Daoy (cell line): Measurements from ENCODE around the gene RNGTT. TPM values are rescaled to one million over a fixed set of nuclear protein-coding genes. Genes with fewer than 3 reads are reported as not detected.

Source experiments
- DNase-seq: peaks from one replicate; pipeline ENCODE4 v3.0.0-alpha.2; 2015; ENCODE audit warnings: low read depth
- total RNA-seq: library from RNA; depleted of rRNA; stranded (reverse); fragments of >200 nt; shearing (Covaris generic); gene quantifications from 2 replicates; pipeline ENCODE4 v1.2.3, GENCODE V29; 2014

Gene RNGTT
- total RNA-seq, 1 experiment from 2014 or later, result 30.8 TPM

DNA sequence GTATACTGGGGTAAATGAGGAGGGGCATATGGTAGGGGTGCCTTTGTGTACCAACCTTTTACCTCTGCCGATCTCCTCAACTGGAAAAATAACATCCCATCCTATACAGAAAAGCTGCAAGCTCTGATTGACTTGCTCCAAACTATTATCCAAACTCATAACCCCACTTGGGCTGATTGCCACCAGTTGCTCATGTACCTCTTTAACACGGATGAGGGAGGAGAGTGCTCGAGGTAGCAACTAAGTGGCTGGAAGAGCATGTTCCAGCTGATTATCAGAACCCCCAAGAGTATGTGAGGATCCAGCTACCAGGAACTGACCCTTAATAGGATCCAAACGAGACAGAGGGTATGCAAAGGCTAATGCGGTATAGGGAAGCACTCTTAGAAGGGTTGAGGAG is 299.6 kb downstream of the RNGTT start:
- DNase-seq, result no peak

DNA sequence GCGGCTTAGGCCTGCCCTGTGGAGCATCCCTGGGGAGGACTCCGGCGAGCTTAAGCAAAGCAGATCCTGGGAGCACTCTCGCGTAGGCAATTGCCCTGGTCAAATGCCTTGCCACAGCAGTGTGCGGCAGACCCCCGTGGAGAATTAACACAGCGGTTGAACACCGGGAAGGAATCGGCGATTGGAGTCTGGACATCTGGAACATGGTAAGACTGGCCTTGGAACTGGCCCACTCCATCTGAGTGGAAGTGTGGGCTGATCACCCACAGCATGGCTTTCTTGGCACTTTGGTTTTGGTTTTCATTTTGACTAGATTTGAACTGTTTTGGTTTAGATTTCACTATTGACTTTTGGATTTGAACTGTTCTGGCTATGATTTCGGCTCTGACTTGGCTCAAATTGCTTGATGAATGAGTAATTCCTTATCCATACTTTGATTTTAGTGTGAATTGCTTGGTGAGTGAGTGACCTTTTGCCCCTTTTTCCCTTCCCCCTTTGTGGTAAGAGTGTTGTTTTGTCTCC is 300.7 kb downstream of the RNGTT start:
- DNase-seq, result no peak

DNA sequence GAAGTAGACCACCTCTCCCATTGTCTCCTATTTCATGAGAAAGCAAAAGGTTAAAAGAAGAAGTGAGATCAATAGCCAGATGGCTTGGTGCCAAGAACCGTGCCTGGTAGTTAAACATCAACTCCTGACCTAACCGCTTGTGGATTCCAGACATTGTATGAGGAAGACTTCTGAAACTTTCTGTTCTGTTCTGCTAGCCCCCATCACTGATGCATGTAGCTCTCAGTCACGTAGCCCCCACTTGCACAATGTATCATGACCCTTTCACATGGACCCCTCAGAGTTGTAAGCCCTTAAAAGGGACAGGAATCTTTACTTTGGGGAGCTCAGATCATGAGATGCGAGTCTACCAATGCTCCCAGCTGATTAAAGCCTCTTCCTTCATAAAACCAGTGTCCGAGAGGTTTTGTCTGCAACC is 301.2 kb downstream of the RNGTT start:
- DNase-seq, result no peak

DNA sequence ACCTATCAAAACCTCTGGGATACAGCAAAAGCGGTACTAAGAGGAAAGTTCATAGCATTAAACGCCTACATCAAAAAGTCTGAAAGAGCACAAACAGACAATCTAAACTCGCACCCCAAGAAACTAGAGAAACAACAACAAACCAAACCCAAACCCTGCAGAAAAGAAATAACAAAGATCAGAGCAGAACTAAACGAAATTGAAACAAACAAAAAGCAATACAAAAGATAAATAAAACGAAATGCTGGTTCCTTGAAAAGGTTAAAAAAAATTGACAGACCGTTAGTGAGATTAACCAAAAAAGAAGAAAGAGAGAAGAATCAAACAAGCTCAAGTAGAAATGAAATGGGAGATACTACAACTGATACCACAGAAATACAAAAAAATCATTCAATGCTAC is 302.3 kb downstream of the RNGTT start:
- DNase-seq, result no peak

DNA sequence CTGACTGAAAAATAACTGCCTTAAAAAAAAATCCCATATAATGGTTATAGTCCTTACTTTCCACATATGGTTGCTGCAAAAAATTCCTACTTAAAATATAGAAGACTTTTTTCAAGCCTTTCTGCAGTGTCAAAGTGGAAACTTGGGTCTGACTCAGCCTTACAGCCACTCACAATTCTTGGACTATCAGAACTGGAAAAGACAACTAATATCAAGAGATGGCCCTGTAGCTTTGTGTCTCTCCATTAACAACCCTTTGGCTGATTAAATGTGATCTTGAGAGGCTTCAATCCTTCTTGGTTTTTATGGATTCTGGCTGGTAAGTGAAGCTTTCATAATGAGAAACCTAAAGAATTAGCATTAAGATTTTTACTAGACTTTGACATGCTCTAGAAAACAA is 307.8 kb downstream of the RNGTT start:
- DNase-seq, result no peak

DNA sequence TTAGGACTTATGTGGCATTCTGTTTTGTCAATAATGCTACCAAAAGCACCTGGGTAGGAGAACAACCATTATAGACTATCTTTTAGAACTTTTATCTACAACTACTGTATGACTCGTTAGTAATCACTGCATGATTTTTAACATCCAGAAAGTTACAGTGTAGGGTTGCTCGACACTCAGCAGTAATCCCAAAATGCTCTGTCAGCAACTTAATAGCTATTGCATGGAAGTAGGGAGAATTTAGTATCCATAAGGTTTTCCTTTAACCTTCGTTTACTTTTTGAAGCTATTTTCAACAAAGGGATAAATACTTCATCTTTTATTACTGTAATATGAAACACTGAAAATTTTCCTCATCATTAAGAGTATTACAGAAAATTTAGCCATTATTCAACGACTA is 309.5 kb downstream of the RNGTT start:
- DNase-seq, result no peak

DNA sequence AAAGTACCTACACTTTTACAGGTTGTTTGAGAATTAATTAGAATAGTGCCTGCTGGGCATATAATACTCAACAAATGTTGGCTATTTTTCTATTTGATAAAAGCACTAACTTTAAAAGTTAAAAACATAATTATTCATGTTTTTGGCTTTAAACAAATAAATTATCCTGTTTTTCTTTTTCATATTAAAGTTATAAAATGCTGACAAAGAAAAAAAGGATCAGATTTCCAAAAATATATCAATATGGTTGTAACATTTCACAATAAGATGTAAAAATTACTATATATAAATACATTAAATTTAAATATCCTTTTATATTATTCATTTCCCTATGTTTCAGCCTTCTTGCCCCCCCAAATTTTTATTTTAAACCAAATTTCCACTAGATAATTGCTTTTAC is 312.0 kb downstream of the RNGTT start:
- no peak for DNase-seq

DNA sequence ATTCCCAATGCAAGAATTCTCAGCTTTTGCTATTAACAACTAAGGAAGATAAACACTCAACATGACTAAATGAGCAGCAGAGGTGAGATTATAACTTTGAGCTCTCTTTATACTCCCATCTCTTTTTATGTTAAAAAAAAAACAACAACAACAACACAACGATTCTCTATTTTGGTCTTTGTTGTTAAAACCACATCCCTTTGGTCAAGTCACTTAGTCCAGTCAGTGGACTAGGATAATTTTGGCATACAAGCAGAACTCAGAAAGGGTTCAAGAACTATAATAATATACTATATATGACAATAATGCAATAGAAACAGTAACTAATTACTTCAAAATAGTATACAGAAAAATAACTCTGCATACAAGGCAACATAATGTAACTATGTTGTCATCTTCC is 312.4 kb downstream of the RNGTT start:
- DNase-seq, result no peak

DNA sequence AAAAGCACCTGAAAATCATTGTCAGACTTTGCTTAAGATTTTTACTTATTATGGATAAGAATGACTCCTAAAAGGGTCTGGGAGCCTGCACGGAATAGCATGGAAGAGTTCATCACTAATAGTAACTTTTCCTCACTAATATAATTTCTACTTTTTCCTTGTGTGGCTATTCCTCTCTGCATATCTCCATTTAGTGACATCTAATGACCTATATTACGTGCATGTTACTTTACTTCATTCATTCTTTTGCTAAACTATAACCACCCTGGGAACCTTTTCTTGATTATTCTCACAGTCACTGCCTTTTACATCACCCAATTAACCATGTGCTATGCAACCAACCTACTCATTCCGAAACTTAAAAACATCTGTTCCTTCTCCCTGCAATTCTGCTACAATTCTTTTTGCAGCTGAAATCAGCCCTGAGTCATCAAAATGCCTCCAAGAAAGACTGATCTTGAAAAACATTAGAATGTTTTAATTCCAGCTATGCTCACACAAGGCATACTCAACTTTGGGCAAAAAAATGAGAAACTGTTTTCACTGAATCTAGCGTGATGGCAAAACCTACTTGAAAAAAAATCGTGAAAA is 313.3 kb downstream of the RNGTT start:
- no peak for DNase-seq

DNA sequence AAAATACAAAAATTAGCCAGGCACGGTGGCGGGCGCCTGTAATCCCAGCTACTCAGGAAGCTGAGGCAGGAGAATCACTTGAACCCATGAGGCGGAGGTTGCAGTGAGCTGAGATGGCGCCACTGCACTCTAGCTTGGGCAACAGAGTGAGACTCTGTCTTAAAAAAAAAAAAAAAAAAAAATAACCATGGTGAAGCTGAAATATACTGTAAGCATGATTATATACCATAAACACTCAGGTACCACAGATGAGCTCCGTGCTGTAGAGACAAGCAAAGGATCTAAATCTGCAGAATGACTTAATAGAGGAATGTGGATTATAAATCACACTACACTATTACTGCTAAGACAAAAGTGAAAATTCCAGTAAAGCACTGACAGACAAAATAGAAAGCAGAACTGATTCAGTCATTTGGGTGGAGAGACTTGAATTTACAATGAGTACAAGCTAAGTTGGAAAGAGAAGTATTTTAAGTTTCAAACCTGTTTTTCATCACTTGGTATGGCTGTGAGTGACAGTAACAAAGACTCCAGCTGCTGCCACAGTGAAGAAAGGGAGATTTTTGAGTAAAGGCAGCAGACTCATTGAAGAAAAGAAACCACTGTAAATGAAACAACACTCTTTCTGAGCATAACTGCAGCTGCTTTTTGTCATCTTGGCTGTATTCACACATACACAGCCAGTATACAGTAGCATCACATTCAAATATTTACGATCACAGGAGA is 322.1 kb downstream of the RNGTT start:
- no peak for DNase-seq

DNA sequence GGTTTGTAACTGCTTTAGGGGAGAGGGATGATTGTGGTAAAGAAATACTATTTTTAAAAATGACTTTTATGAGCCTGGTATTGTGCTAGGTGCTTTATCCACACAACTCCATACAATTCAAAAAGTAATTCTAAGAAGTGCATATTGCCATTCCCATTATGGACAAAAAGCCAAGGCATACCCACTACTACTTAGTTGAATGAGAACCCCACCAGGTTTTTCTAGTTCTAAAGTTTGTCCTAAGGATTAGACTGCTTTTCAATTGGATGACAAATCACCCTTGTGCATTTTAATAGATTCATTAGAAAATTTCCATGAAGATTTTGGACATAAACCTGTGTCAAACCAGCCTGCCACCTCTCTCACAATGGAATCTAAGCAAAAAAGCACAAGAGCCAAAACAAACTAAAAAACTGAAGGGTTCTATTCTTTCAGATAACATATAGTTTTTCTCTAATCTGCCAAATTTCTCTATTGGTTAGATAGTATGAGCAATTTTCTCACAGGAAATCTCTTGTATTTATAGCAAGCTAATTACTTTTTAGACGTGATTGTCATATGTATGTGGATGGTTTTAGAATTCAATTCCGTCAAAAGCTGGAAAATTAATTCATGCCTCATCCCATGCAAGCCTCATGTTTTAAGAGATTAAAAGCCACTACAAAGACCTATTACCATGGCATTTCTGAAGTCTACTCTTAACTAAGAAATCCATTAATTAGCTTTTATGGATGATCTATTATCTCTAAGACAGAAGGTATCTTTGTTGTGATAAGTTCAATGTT is 325.5 kb downstream of the RNGTT start:
- DNase-seq, result no peak

DNA sequence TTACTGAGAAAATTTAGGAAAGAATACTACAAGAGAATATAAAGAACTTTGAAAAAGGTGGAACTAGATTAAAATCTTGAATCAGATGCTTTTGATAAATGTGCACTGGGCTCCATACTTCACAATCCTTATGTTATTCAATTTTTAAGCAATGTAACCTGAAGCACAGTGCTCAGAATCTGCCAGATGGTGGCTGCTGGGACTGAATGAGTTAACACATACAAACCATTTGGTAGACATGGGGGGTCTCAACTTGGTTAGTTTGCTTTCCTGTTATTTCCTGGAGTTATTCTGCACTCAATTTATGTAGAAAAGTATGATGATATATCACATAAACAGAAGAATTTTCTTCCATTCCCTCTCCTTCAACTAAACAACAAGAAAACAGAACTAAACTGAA is 326.5 kb downstream of the RNGTT start:
- DNase-seq, result no peak

DNA sequence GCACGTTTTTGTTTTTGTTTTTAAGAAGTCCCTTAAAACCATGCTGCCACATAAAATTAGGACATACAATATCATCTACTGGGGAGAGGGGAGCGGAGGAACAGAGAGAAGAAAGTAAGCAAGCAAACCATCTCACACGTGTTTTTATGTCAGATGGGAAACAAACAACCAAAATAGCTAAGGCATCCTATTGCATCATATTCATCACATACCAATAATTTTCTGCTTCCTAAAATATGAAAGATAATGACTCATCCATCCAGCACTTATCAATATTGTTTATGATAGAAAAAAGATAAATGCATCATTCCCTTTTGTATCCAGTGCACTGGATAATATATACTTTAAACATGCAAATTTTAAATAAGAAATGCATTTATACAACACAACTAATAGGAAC is 329.6 kb downstream of the RNGTT start:
- no peak for DNase-seq

DNA sequence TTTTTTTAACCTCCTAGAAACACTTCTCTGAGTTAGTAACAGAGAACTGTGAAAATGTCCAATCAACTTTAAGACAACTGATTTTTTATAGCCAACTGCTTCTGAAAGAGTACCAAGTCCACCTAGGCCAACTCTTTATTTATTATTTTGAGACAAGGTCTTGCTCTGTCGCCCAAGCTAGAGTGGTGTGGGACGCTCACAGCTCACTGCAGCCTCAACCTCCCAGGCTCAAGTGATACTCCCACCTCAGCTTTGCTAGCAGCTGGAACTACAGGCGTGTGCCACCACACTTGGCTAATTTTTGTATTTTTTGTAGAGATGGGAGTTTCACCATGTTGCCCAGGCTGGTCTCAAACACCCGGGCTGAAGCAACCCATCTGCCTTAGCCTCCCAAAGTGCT is 331.6 kb downstream of the RNGTT start:
- no peak for DNase-seq

DNA sequence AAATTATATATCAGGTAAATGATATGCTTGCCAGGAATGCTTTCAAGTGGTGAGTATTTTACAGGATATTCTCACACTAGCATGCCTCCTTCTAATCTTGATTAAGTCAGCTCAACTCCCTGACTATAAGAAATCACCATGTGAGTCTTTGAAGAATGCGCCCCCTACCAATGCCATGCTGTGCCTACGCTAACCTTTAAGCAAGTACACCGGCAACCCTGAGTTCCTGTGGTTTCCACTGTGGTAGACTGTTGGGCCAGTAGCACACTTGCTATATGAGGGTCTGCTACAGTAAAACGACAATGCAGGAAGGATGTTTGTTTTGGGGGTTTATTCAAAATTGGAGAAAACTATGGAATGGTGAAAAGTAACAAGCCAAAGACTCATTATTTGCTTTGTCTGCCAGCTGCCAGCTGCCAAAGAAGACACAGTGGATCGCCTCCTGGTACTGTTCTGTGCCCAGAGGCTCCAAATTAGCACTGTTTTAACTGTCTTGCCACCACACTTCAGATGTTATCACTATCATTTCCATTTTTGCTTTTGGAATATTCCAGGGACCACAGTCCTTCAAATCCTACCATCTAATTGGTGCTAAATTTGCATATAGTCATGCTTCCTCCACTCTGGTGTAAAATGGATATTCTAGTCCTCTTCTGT is 333.5 kb downstream of the RNGTT start:
- DNase-seq, result peak; percentile 20

DNA sequence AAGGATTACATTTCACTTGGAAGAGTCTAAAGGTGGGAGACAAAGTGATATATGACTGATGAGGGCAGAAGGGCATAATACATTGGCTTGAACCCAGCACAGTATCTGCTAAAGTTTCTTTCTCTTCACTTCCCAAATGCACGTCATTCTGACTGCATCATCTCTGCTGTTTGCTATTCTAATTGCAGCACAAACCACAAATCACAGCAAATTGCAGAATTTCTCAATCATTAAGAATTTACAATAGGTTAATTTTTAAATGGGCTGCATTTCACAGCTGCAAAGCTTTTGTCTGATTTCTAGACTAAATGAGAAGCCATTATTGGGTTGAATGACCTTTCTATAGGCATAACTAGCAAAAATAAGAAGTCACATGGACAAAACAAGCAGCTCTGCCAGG is 337.0 kb downstream of the RNGTT start:
- no peak for DNase-seq

DNA sequence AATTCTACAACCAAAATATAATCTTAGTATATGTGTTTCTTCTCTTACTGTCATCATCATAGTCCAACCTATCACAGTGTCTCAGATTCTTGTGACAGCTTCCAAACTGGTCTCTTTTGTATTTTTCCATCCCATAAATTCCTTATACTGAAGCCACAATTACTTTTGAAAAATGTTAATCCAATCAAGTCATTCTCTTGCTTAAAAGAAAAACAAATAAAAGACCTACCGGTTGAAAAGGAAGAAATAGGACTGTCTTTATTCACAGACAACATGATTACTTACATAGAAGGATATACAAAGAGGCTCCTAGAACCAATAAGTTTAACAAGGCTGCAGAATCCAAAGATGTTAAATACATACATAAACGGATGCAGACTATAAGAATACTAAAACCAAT is 339.9 kb downstream of the RNGTT start:
- DNase-seq, result no peak

DNA sequence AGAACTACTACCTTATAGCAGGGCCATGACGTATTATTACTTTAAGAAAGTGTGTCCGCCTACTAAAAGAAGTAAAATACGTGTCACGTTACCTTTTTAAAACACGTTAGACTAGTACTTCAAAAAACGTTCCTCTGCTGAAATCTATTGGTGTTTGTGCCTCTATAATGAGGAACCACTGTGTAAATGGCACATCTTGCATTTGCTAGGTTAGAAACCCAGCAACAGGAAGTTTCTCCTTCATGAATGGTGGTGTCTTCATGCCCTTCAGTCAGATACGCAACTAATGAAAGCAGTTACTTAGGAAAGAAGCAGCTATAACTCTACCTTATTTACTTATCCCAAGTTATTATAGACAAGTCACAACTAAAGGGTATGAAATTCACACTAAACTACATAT is 343.5 kb downstream of the RNGTT start:
- DNase-seq, result no peak

DNA sequence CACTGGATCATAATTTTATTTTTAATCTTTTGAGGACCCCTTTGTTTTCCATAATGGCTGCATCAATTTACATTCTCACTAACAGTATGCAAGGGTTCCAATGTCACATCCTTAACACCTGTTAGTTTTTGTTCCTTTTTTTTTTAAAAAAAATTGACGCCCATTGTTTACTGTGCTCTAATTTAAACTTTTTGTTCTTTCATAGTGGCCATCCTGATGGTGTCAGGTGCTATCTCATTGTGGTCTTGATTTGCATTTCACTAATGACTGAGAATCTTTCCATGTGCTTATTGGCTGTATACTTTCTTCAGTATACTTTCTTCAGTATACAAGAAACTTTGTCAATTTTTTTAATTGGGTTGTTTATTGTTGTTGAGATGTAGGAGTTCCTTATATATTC is 347.0 kb downstream of the RNGTT start:
- no peak for DNase-seq

DNA sequence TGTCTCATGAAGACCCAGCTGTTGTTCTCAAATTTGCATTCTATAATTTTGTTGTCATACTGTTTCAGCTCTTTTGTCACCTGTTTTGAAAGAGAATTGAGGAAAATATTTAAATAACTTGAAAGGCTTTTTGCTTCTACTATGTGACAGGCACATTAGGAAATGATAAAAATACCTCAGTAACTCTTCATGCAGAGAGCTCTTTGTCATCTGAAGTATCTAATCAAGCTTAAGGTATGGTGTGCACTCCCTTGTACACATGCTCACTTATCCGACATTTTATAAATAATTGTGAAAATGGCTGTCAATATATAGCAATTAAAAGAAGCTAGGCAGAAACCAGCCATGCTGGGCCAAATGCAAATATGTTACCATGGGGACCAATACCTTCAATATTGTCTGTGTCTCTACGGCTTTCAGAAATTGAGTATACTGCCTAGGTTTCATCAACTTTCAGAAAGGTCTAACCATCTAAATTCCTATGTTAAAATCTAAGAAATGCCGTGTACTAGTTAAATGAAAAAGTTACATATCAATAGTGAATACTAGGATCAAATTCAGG is 349.0 kb downstream of the RNGTT start:
- DNase-seq, result no peak

DNA sequence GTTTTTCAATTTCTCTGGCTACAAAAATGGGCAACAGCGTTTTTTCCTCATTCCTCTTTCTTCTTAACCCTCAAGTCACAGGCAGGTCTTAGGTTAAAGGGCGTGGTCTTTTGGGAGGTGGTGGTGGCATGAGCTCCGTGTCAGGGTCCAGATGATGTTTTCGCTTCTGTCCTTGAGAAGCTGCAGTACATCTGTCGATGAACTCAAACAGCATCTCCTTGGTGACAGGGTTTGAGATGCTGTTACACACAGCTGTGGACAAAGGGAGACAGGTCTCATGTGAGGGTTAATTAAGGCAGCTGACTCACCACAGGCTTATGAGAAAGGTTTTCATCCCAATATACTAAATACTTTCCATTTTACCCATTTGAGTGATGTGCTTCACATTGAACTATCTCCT is 350.8 kb downstream of the RNGTT start:
- DNase-seq, result no peak

DNA sequence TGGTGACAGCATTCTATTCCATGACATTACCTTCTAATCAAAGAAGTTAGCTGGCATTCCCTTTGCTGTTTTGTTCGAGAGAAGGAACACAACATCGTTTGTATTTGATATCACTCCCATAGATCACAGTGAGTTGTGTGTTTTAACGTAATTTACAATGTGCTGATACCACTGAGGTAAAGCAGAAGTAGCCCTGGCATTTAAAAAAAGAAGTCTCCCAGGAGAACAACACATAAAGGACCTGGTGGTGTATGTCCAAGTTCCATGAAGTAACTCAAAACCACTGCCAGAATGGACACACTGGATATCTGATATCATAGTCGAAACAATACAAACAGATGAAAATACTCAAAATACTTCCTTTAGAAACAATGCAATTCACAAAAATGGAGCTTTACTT is 351.7 kb downstream of the RNGTT start:
- no peak for DNase-seq
